ENCODE results near the gene ASB17.

DNA sequence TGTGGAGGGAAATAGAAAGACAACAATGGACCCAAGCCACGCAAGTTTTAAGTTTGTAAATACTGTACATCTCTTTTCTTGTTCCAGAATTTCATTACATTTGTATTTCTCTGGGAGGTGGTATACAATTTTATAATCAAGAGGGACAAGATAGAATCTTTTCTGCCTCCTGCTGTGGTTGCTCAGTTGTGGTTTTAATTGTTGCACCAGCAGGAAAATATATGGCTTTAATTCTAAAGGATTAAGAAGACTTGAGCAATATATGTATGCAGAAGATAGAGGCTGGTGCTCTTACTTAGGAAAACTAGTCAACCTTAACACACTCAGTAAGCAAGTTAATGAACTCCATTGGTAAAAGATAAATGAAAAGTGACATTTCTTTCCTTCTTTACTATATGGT, 19.8 kb upstream of the ASB17 start:
- TF ChIP-seq REST (IDR thresholded peaks at IDR 0.05; ENCODE audit: insufficient read depth in 1 of 2, low read depth in 2 of 2, low read length in 2 of 2) (no peak), SIN3A (IDR thresholded peaks at IDR 0.05; ENCODE audit: borderline replicate concordance, insufficient read depth, low read length) (no peak), POLR2AphosphoS5 (IDR thresholded peaks at IDR 0.05; ENCODE audit: low read depth, low read length) (no peak), TAF1 (IDR thresholded peaks at IDR 0.05; ENCODE audit: borderline replicate concordance, insufficient read depth, low read length) (no peak)

All from PFSK-1 (cell line).